Stimulated activated CD8-positive, alpha-beta memory T cell treated with anti-CD3 and anti-CD28 coated beads, Interleukin-12 subunit alpha, Interleukin-12 subunit beta, amount 100 ng/mL, for 24 hours (primary cell): ENCODE data around the gene COL28A1.
"Not testable (repeated sequence)": the region's sequence is repeated elsewhere in the genome, so short reads cannot be mapped to it uniquely, and the experiment has no call there.

Source experiments
- DNase-seq: peaks from one replicate; pipeline ENCODE4 v3.0.0-alpha.2; 2020; ENCODE audit errors: extremely low read depth

Gene COL28A1

DNA sequence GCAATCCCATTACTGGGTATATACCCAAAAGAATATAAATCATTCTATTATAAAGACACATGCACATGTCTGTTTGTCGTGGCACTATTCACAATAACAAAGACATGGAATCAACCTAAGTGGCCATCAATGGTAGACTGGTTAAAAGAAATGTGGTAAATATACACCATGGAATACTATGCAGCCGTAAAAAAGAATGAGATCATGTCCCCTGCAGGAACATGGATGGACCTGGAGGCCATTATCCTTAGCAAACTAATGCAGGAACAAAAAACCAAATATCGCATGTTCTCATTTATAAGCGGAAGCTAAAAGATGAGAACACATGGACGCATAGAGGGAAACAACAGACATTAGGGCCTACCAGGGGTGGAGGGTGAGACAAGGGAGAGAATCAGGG lies 25.9 kb upstream of the COL28A1 start:
- DNase-seq, result not testable (repeated sequence)

DNA sequence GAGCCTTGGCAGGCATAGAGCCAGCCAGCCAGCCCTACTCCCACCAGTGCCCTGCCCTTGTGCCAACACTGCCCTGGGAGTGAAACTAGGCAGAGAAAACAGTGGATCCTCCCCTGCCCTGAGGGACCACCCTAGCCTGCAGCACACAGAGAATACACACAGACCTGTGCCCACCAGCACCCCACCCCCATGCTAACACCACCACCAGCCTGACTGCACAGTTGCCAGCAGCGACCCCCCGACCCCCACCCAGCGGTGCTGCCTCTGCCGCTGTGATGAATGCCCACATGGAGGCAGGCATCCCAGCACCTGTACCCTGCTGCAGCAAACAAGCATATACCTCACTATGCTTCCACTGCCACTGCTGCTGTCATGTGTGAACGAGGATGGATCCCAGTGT lies 21.6 kb upstream of the COL28A1 start:
- no peak for DNase-seq

DNA sequence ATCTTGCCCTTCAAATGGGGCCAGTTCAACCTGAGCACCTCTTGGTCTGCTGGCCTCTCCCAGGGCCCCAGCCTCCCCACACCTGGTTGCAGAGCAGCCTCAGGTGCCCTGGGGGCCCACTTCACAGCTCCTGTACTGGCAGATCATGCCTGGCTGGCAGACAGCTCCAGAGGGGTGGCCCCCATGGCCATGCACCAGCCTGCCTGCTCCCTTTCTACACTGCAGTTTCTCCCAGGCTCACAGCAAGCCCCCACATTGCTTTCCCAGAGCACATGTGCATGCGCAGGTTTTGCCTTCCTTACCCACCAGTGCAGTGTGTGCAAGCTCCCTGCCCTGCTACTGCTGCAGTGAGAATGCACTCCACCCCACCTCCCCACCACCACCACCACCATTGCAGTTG lies 21.2 kb upstream of the COL28A1 start:
- DNase-seq, result no peak

DNA sequence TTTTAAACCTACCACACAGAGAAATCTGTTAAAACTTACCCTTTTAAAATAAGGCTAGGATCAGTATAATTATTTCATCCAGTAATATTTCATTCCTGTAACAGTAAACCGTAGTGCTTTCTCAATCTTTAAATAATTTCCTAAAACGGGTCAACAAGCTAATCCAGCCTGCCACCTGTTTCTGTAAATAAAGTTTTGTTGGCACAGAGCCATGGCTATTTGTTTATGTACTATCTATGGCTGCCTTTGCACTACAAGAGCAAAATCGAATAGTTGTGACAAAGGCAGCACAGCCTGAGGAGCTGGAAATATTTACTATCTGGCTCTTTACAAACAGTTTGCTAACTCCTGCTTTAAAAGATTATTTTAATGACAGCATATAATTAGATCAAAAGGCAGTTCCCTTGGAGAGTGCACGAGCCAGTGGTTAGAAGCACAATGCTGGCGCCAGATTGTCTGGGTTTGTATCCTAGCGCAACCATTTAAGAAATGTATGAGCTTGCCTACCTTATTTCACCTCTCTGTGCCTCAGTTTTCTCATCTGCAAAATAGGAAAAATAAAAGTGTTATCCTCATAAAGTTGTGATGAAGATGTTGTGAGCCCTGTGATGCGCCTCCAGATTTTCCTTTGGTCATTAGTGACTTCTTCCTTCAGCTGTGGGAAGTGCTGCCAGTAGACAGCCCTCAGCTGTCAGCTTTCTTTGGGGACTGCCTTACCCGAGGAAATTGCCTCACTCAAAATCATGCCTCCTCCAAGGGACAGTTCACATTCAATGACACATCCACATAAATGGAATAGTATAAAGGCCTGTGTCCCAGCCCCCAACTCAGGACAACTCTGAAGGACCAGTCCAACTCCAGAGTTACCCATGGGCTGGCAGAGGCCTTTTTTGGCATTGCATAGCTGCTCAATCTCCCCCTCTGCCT lies 19.2 kb upstream of the COL28A1 start:
- DNase-seq, result no peak

DNA sequence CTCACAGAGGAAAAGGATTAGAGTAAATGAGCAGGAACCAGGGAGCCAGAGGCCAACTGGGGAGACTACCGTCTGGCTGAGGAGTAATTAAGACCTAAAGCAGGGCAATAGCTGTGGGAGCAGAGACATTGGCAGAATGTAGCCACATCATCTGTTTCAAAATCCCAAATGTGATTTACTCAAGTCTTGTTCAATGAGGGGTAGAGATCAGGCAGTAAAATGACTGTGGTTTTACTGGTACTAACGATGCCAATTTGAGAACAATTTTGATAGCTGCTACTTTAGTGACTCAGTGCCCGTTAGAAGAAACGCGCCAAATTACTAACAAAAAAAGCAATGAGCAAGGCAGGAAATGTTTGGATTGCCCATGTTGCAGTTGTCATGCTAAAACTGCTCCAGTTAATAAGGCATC lies 18.4 kb upstream of the COL28A1 start:
- DNase-seq, result no peak

DNA sequence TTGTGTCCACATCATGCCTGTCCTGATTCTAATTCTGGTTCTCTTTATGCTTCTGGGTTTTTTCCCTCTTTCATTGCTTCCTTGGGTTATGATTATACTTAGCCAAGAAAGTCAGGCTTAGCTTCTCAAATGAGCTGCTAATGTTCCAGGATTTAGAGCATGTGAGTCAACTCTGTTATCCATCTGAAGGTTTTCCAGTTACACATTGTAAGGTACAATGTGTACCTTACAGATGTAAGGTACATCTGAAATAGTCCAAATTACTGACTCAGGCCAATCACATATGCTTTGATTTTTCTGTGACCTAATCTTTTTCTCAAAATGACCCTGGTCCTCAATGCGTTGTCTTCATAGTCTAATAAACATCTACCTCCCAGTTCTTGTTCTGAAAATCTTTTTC lies 17.7 kb upstream of the COL28A1 start:
- DNase-seq, result no peak

DNA sequence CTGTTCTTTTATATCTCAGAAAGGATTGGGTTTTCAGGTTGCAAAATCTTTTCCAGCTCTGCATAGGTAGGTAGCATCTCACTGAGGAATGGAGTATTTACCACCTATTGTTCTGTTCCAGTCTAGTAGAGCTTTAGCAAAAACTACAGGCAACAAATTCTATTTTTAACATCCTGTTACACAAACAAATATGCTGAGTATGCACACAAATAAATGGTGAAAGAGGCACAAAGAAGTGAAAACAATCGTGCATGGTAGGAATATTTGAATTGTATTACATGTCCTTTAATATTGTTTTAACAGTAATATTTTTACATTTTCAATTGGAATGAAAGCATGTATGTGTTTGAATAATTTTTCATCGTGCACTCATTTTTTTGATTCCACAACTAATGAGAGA lies 16.5 kb upstream of the COL28A1 start:
- DNase-seq, result no peak

DNA sequence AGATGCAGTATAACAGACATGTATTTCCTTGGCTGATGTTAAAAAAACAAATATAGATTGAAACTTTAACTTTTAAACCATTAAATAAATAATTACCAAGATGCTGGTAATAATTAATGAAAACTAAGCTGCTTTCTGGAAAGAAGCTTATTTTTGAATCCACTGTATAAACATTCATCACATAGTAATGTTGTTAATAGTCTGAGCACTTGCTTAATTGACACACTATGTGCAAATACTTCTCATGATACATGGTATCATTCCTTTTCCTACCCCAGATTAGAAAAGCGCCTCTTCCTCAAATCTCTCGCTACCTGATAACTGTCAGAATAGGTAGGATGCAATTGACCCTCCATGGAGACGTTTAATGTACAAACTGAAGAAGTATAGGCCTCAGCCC lies 15.0 kb upstream of the COL28A1 start:
- no peak for DNase-seq

DNA sequence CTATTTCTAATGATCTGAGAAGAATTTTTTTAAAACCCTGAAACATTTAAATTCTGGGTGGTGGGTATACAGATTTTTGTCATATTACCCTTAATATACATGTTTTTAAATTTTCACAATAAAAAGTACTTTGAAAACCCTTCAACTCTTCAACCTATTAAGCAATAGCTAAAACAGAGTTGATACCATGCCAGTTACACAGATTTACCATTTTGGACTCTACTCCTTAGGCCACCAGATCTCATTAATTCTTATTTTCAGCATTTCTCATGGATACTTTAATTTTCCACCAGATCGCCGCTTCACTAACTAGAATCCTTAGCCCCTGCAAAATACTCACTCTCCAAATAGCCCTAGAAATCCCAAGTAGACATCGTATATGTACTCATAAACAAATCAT lies 12.7 kb upstream of the COL28A1 start:
- DNase-seq, result no peak

DNA sequence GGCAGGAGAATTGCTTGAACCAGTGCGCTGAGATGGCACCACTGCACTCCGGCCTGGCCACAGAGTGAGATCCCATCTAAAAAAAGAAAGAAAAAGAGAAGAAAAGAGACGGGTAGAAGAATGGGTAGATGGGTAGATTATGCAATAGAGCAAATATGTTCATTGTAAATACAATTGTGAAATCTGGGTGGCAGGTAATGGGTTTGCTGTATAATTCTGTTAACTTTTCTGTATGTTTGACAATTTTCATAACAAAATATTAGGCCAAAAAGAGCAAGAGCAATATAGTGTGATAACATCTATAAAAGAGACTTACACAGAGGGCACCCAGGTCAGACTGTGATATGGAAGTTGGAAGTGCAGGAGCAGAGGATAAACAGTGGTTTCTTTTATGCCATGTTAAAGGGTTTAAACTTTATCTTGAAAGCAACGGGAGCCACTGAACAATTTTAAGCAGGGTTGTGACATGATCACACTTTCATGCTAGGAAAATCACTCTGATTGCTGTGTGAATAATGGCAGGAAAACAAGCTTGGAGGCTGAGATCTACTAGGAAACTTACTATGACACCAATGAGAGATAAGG lies 6.7 kb upstream of the COL28A1 start:
- no peak for DNase-seq

DNA sequence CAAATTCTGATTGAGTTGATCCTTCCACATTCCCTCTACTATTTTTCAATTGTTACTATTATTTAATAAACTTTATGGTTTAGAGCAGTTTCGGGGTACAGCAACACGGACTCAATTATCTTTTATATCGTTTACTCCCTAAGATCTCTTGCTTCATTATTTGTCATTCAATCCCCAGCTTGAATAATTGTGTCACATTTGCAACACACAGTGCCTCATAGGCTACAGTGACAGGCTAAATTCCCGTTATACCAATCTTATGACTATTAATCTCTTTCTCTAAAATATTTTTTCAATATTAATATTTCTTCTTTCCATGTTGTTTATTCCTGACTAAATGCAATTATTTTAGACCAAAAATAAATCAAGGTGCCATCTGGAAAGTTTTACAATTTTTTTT lies 4.0 kb upstream of the COL28A1 start:
- no peak for DNase-seq

DNA sequence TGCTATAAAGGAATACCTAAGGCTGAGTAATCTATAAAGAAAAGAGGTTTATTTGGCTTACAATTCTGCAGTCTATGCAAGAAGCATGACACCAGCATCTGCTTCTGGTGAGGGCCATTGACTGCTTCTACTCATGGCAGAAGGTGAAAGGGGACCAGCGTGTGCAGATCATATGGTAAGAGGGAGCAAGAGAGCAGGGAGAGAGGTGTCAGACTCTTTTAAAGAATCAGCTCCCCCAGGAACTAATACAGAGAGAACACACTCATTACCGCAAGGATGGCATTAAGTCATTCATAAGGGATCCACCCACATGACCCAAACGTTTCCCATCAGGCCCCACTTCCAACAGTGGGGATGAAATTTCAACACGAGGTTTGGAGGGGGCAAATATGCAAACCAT lies 3.5 kb upstream of the COL28A1 start:
- no peak for DNase-seq

DNA sequence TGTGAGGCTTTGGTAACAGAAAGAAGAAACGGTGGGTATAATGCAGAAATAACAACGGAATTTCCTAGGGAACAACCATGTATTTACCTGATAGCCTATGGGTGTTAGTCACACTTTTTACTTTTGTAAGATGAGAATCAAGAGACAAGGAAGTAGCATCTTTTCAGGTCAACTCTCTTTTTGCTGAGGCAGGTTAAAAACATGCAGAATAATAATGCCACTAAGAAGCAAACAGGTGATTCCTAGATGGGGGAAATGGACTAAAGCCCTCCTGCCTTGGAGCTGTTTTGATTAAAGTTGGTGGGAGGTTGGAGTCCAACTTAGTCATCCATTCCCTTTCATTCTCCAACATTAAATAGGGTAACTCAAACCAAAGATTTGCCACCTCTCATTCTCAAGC lies 2.0 kb upstream of the COL28A1 start:
- no peak for DNase-seq

DNA sequence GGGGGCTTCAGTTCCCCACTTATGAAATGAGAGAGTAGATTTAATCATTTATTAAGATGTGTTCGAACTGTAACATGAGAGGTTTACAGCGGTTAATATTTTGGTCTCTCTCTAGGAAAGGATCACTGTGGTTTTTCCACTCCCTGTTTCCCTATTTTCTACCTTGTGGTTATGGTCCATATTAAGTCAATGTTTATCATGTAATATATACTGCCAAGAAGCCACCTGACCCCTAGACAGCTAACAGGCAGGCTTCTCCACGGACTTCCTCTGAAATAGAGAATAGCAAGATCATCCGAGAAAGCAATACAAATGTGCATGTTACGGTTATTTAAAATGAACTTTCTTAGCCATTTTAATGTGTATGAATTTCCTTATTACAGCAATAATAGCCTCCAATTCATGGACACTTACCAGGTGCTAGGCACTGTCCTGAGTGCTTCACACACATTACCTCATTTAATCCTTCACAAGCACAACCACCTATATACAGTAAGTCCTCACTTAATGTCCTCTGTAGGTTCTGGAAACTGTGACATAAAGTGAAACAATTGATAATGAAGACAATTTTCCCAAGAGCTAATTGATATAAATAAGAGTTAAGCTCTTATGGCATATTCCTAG lies 835 bp upstream of the COL28A1 start:
- no peak for DNase-seq

DNA sequence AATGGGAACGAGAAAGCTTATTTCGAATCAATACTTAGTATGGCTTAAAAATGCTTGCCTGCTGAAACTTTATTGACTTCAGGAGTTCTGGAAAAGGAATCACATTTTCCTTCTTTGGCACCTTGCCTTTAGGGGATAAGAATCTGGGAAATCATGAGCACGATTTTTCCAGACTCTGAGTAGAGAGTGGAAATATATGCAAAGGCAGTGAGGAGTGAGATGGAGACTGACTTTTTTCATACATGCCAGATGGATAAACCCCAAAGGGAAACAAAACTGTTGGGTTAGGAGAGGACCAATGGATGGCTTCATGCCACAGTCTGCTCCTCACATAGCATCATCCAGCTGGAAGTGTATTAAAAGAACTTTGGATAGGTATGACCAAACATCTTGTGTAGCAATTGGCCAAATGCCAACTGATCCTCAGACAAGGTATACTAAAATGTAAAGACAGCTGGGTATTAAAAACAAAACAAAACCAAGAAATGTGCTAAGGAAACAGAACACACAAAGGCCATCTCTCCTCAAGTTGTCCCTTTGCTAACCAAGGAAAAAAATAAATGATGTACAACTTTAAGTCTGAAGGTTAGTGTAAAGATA lies 1.7 kb downstream of the COL28A1 start:
- DNase-seq, result no peak

DNA sequence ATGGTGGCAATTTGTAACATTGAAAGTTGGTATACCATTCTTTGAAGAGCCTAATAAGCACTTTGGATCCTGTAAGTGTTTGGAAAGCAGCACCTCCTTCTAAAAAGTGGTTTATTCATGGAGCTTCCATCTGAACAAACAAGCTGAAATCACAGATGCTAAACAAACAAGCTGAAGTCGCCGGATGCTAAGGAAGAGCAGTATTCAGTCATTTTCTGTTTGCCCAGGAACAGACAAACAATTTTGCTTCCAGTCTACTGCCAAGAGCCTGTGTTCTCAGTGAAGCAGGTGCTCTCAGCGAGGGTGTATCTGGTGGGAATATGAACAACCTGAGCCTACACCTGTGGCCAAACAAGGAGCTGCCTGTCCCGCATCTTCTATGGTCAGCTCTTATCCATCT lies 6.3 kb downstream of the COL28A1 start:
- DNase-seq, result no peak

DNA sequence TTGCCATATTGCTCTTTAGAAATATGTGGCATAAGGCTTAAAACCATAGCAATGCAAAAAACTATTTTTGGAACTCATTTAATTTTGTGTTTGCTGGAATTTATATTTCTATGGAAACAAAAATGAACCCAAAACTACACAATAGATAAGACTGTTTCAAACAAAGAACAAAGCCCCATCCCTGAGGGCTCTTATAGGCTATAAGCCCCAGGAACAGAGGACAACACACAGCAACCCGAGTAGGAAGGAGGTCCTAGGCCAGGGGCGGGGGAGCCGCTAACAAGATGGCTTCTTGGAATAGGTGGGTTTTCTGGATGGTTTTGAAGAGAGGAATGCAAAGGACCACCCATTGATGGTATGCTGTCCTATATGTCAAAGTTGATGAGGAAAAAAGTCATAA lies 8.6 kb downstream of the COL28A1 start:
- no peak for DNase-seq

DNA sequence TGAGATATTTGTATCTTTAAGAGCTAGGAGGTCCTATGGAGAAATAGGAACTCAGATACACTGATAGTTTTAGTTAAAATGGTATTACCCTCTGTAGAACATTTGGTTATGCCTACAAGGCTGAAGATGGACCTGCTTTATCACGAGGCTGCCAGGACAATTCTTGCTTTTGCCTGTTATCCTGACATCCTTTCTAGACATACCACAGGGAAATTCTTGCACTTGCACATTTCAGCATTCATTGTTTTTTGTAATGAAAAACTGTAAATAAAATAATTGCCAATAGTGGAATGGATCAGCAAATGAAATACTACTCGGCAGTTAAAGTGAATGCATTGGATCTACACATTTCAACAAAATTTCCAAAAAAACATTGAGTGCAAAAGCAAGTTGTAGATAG lies 9.7 kb downstream of the COL28A1 start:
- no peak for DNase-seq

DNA sequence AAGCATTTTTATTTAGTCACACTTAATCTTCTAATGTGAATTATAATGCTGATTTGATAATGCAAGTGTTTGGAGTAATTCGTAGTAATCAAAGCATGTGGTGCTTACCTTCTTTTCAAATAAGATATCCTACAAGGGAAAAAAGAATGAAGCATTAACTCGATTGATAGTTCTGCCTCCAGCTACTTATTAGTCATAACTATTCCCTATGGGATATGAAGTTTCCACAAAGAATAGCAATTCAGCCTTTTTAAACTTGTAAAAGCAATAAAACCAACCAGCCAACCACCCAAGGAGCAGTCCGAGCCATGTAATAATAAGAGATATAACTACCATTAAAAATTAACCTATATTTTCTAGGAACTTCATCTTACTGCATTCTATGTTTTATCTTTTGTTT lies 11.6 kb downstream of the COL28A1 start:
- DNase-seq, result no peak

DNA sequence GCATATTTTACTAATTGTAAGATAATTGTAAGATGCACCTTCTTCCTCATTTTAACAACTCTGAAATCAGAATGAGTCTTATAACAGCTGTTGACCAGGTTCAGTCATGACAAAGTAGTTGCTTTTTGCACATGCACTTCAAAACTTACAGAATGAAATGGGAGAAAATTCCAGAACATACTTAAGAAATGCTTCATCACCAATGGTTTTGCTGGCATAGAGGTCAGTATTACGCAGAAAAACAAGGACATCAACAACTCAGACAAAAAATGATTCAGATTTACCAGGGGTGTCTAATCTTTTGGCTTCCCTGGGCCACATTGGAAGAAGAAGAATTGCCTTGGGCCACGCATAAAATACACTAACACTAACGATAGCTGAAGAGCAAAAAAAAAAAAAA lies 13.3 kb downstream of the COL28A1 start:
- DNase-seq, result no peak

DNA sequence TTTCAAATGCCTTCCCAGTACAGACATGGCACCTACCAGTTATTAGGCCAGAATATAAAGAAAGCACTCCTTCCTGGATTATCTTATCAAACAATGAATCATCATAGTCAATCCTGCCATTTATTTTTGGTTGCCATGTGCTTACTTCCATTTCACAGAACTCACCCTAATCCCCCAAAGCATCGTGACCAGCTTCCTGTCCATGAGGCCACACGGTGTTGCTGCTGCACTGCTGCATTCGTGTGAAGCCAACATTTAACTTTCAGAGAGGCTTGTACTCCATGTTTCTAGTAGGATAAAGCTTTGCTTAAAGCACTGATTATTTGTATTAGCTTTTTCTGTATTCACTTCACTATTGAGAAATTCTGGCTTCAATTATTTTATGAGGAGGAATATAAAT lies 14.4 kb downstream of the COL28A1 start:
- no peak for DNase-seq

DNA sequence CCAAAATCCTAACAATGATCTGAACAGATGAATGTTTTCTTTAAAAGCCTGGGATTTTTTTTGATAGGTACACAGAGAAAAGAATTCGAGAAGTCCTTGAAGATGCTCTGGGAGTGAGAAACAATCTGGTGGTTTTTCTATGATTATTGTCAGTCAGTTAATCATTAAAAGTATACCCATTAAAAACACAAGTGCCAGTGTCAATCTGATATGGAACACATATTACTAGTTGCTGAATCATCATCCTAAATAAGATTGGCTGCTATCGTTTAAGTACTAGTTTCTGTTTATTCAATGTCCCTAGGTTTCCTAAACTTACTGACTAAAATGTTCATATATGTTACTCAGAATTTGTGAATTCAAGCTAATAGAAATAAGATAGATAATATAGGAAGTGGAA lies 16.1 kb downstream of the COL28A1 start:
- no peak for DNase-seq

DNA sequence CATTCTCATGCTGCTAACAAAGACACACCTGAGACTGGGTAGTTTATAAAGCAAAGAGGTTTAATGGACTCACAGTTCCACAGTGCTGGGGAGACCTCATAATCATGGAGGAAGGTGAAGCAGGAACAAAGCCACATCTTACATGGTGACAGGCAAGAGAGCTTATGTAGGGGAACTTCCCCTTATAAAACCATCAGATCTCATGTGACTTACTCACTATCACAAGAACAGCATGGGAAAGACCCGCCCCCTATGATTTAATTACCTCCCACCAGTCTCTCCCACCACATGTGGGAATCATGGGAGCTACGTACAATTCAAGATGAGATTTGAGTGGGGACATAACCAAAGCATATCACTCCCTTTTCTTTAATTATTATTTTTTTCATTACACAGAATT lies 16.6 kb downstream of the COL28A1 start:
- DNase-seq, result no peak
